Trophoblast cell (in vitro differentiated cells and primary cell): ENCODE results near the gene ADAMTS13.

Experiments used
- DNase-seq, 2 donors: peaks; one replicate each; pipeline ENCODE4 v3.0.0-alpha.2; 2016
- H2AFZ ChIP-seq: 2 replicates; pipeline ENCODE4 v1.6.1; 2013; ENCODE audit warnings: low read length, moderate library complexity, mild to moderate bottlenecking; ENCODE audit not compliant: insufficient read depth, poor library complexity
- H2AK5ac ChIP-seq: 2 replicates; pipeline ENCODE4 v1.6.1; 2013; ENCODE audit warnings: mild to moderate bottlenecking, low read length
- H2BK120ac ChIP-seq: 2 replicates; pipeline ENCODE4 v1.6.1; 2013; ENCODE audit warnings: low read length, mild to moderate bottlenecking, moderate library complexity; ENCODE audit not compliant: insufficient read depth, poor library complexity
- H2BK12ac ChIP-seq: 2 replicates; pipeline ENCODE4 v1.6.1; 2013; ENCODE audit warnings: mild to moderate bottlenecking, low read length, moderate library complexity
- H2BK5ac ChIP-seq: 2 replicates; pipeline ENCODE4 v1.6.1; 2013; ENCODE audit warnings: low read length, low read depth, moderate library complexity, mild to moderate bottlenecking; ENCODE audit not compliant: poor library complexity
- H3K14ac ChIP-seq: 2 replicates; pipeline ENCODE4 v1.6.1; 2013; ENCODE audit warnings: mild to moderate bottlenecking, low read length
- H3K18ac ChIP-seq: 2 replicates; pipeline ENCODE4 v1.6.1; 2013; ENCODE audit warnings: mild to moderate bottlenecking, low read length
- H3K23ac ChIP-seq: 2 replicates; pipeline ENCODE4 v1.6.1; 2013; ENCODE audit warnings: low read length
- H3K27ac ChIP-seq: 2 replicates; pipeline ENCODE4 v1.5.1; 2013; ENCODE audit warnings: low read depth, mild to moderate bottlenecking, inconsistent platforms, low read length, moderate library complexity
- H3K27me3 ChIP-seq: 2 replicates; pipeline ENCODE4 v1.6.1; 2013; ENCODE audit warnings: inconsistent platforms, mild to moderate bottlenecking, low read length, moderate library complexity; ENCODE audit not compliant: insufficient read depth
- H3K36me3 ChIP-seq, 2 experiments: 1 replicate in 1 of 2; 2 replicates in 1 of 2; pipeline ENCODE4 v1.6.1; 2013; ENCODE audit warnings: low read length in 2 of 2, mild to moderate bottlenecking in 2 of 2, moderate library complexity in 1 of 2; ENCODE audit not compliant: insufficient read depth in 2 of 2, control insufficient read depth in 1 of 2
- H3K4ac ChIP-seq: 2 replicates; pipeline ENCODE4 v1.6.1; 2013; ENCODE audit warnings: low read depth, mild to moderate bottlenecking, low read length, moderate library complexity
- H3K4me1 ChIP-seq, 2 experiments: 1 replicate in 1 of 2; 2 replicates in 1 of 2; pipeline ENCODE4 v1.6.1; 2013; ENCODE audit warnings: low read length in 2 of 2, mild to moderate bottlenecking in 2 of 2, moderate library complexity in 1 of 2; ENCODE audit not compliant: insufficient read depth in 2 of 2, control insufficient read depth in 1 of 2
- H3K4me2 ChIP-seq: 2 replicates; pipeline ENCODE4 v1.6.1; 2013; ENCODE audit warnings: inconsistent platforms, mild to moderate bottlenecking, low read length, moderate library complexity
- H3K4me3 ChIP-seq: 2 replicates; pipeline ENCODE4 v1.5.1; 2013; ENCODE audit warnings: mild to moderate bottlenecking, low read depth, low read length, inconsistent platforms
- H3K79me1 ChIP-seq: one replicate; pipeline ENCODE4 v1.6.1; 2013; ENCODE audit warnings: low read length
- H3K79me2 ChIP-seq: 2 replicates; pipeline ENCODE4 v1.6.1; 2013; ENCODE audit warnings: low read length, mild to moderate bottlenecking; ENCODE audit not compliant: control insufficient read depth, insufficient read depth, poor library complexity
- H3K9ac ChIP-seq: 2 replicates; pipeline ENCODE4 v1.6.1; 2013; ENCODE audit warnings: mild to moderate bottlenecking, low read length
- H3K9me3 ChIP-seq: 2 replicates; pipeline ENCODE4 v1.6.1; 2013; ENCODE audit warnings: low read depth, mild to moderate bottlenecking, control low read depth, inconsistent platforms, low read length; ENCODE audit not compliant: insufficient read depth
- H4K12ac ChIP-seq: 2 replicates; pipeline ENCODE4 v1.6.1; 2013; ENCODE audit warnings: low read depth, mild to moderate bottlenecking, low read length, moderate library complexity
- H4K8ac ChIP-seq: 2 replicates; pipeline ENCODE4 v1.6.1; 2013; ENCODE audit warnings: low read depth, mild to moderate bottlenecking, low read length, moderate library complexity
- H4K91ac ChIP-seq: one replicate; pipeline ENCODE4 v1.6.1; 2013; ENCODE audit warnings: low read depth, mild to moderate bottlenecking, low read length, moderate library complexity
- WGBS: extraction: QIAGEN DNeasy Blood & Tissue Kit; methylation state at CpG from one replicate; pipeline ENCODE4 v1.1.7; 2013; ENCODE audit warnings: missing lambda C conversion rate; ENCODE audit not compliant: insufficient read length, insufficient coverage; ENCODE audit errors: extremely low coverage; 5-methylcytosine and 5-hydroxymethylcytosine counted together

Gene ADAMTS13

GRCh38 chr9:133406480-133407307 lies 15.5 kb upstream of the ADAMTS13 start:
- no peaks in the 10 kb centered on the region for H3K79me1 ChIP-seq
- no peak overlapping the region for H4K91ac ChIP-seq
- H3K27me3 ChIP-seq: no peaks in the 10 kb centered on the region
- no peak overlapping the region for H4K8ac ChIP-seq
- no peak overlapping the region for H3K4me3 ChIP-seq
- no peak overlapping the region for H3K4ac ChIP-seq
- no CpG with 5 or more reads among the region's 24 CpGs for WGBS
- H2AFZ ChIP-seq: no peak overlapping the region
- H4K12ac ChIP-seq: no peak overlapping the region
- H2BK120ac ChIP-seq: no peak overlapping the region
- no peak overlapping the region for H2AK5ac ChIP-seq
- no peaks in the 10 kb centered on the region for H3K79me2 ChIP-seq
- H3K18ac ChIP-seq: no peak overlapping the region
- no peak overlapping the region for H2BK12ac ChIP-seq
- H3K27ac ChIP-seq: no peak overlapping the region
- peaks cover 62 to 70% of the 10 kb centered on the region in 2 experiments for H3K36me3 ChIP-seq
- no peaks in the 10 kb centered on the region for H3K9me3 ChIP-seq
- peak; percentile 66 to 80 for DNase-seq
- H3K14ac ChIP-seq: no peak overlapping the region
- H3K9ac ChIP-seq: no peak overlapping the region
- no peak overlapping the region for H3K23ac ChIP-seq
- no peak overlapping the region for H2BK5ac ChIP-seq
- no peaks in the 10 kb centered on the region for H3K4me1 ChIP-seq
- H3K4me2 ChIP-seq: no peak overlapping the region

GRCh38 chr9:133408042-133408441 lies 14.1 kb upstream of the ADAMTS13 start:
- H2BK5ac ChIP-seq: no peak overlapping the region
- H3K18ac ChIP-seq: no peak overlapping the region
- no peaks in the 10 kb centered on the region for H3K4me1 ChIP-seq
- H3K4ac ChIP-seq: no peak overlapping the region
- no peak overlapping the region for H2BK120ac ChIP-seq
- H3K23ac ChIP-seq: no peak overlapping the region
- H2AK5ac ChIP-seq: no peak overlapping the region
- H2AFZ ChIP-seq: no peak overlapping the region
- H4K8ac ChIP-seq: no peak overlapping the region
- no peak overlapping the region for H2BK12ac ChIP-seq
- H3K4me3 ChIP-seq: no peak overlapping the region
- no peak for DNase-seq
- H3K27me3 ChIP-seq: no peaks in the 10 kb centered on the region
- no peak overlapping the region for H4K91ac ChIP-seq
- no peaks in the 10 kb centered on the region for H3K79me2 ChIP-seq
- H3K4me2 ChIP-seq: no peak overlapping the region
- no peak overlapping the region for H3K14ac ChIP-seq
- no peak overlapping the region for H3K9ac ChIP-seq
- no peak overlapping the region for H3K27ac ChIP-seq
- no peaks in the 10 kb centered on the region for H3K9me3 ChIP-seq
- H3K79me1 ChIP-seq: no peaks in the 10 kb centered on the region
- H4K12ac ChIP-seq: no peak overlapping the region
- peaks cover 72 to 73% of the 10 kb centered on the region in 2 experiments for H3K36me3 ChIP-seq
- WGBS: no CpG with 5 or more reads among the region's 1 CpG

GRCh38 chr9:133415170-133415569 lies 7.0 kb upstream of the ADAMTS13 start:
- Histone ChIP-seq H2BK12ac (no peak overlapping the region), H3K4me1 (peaks cover 6 to 9% of the 10 kb centered on the region in 2 experiments), H2AK5ac (no peak overlapping the region), H3K9ac (no peak overlapping the region), H3K23ac (no peak overlapping the region), H4K12ac (no peak overlapping the region), H3K27me3 (no peaks in the 10 kb centered on the region), H3K79me2 (peaks cover 9% of the 10 kb centered on the region), H3K4me3 (no peak overlapping the region), H3K79me1 (peaks cover 8% of the 10 kb centered on the region), H3K9me3 (no peaks in the 10 kb centered on the region), H4K91ac (no peak overlapping the region), H3K36me3 (peaks cover 41 to 49% of the 10 kb centered on the region in 2 experiments), H2AFZ (no peak overlapping the region), H3K14ac (no peak overlapping the region), H4K8ac (no peak overlapping the region), H3K27ac (no peak overlapping the region), H2BK120ac (no peak overlapping the region), H2BK5ac (no peak overlapping the region), H3K18ac (no peak overlapping the region), H3K4ac (no peak overlapping the region), H3K4me2 (no peak overlapping the region)
- WGBS: no CpG with 5 or more reads among the region's 1 CpG
- no peak for DNase-seq

DNA sequence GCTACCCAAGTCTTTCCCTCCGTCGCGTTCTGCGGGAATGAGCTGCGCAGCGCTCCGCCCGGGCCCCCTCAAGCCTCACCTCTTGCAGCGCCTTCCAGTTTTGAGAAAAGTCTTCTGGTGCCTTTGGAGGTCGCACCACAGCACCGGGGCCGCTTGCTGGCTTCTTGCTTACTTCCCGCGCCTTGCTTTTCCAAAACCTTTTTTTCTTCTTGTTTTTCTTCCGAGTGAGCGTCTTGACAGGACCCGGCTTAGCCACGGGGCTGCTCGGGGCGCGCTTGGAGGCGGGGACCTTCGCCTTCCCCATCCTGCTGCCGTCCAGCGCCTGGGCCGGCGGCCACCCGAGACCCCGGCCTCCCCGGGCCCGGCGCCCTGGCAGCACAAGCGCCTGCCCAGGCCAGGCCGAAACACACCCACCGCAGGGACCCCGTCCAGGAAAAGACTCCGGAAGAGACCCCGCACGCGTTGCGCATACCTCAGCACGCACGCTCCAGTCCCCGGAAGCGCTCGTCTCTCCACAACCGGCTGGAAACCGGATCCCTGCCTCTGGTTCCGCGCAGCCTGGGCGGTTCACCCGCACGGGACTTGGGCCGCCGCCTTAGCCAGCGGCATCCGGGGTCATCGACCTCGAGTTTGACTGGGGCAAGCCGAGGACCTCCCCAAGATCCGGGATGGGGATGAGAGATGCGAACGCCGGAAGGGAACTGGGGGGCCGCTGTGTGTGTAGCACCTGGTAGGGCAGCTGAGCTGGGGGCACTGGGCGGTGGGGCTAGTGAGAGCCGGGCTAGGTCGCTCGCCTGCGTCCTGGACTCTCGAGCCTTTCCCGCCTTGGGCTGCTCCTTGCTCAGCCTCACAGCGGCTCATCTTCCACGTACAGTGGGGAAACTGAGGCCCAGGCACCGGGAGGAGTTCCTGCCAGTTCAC lies 4.4 kb upstream of the ADAMTS13 start, which contains the start of gene REXO4:
REXO4 (minus strand) TSS at position 470 of the 921 bp plus-strand sequence; CDS start at position 304, 166 bp downstream.
- H3K4me3 ChIP-seq: peak within 1 kb of the TSS; percentile 77
- H3K23ac ChIP-seq: no peak within 1 kb of the TSS
- peak within 1 kb of the TSS; percentile 42 for H2BK12ac ChIP-seq
- peak within 1 kb of the TSS; percentile 98 for H3K14ac ChIP-seq
- DNase-seq: peak; percentile 61 to 83
- H2BK120ac ChIP-seq: peak within 1 kb of the TSS; percentile 96
- H4K91ac ChIP-seq: peak within 1 kb of the TSS; percentile 92
- H3K79me1 ChIP-seq: peaks cover 8% of the 10 kb centered on the region
- H3K79me2 ChIP-seq: peaks cover 9% of the 10 kb centered on the region
- no peaks in the 10 kb centered on the region for H3K9me3 ChIP-seq
- WGBS: no CpG with 5 or more reads among the region's 75 CpGs
- H3K27ac ChIP-seq: peak within 1 kb of the TSS; percentile 66
- peaks cover 20 to 26% of the 10 kb centered on the region in 2 experiments for H3K36me3 ChIP-seq
- H3K4me1 ChIP-seq: peaks cover 6 to 9% of the 10 kb centered on the region in 2 experiments
- H3K18ac ChIP-seq: peak within 1 kb of the TSS; percentile 97
- peak within 1 kb of the TSS; percentile 100 for H2AFZ ChIP-seq
- H2BK5ac ChIP-seq: peak within 1 kb of the TSS; percentile 78
- peak within 1 kb of the TSS; percentile 98 for H2AK5ac ChIP-seq
- H4K12ac ChIP-seq: peak within 1 kb of the TSS; percentile 97
- no peaks in the 10 kb centered on the region for H3K27me3 ChIP-seq
- peak within 1 kb of the TSS; percentile 100 for H4K8ac ChIP-seq
- peak within 1 kb of the TSS; percentile 77 for H3K9ac ChIP-seq
- peak within 1 kb of the TSS; percentile 71 for H3K4me2 ChIP-seq
- H3K4ac ChIP-seq: peak within 1 kb of the TSS; percentile 99
